Glutamatergic neuron (in vitro differentiated cells): ENCODE results near the gene LIMCH1. TPM values are rescaled to one million over a fixed set of nuclear protein-coding genes. Genes with fewer than 3 reads are reported as not detected.

Experiments
- DNase-seq: peaks from one replicate; pipeline ENCODE4 v3.0.0; 2022
- H3K27ac Mint-ChIP-seq: one replicate; pipeline ENCODE4 v1.8.0; 2020; ENCODE audit warnings: mild to moderate bottlenecking, mixed read lengths, inconsistent platforms; ENCODE audit not compliant: unreplicated experiment
- H3K27me3 Mint-ChIP-seq: one replicate; pipeline ENCODE4 v1.8.0; 2020; ENCODE audit warnings: mild to moderate bottlenecking, moderate library complexity, mixed read lengths, inconsistent platforms; ENCODE audit not compliant: unreplicated experiment
- H3K36me3 Mint-ChIP-seq: one replicate; pipeline ENCODE4 v1.8.0; 2020; ENCODE audit warnings: mild to moderate bottlenecking, mixed read lengths, inconsistent platforms; ENCODE audit not compliant: unreplicated experiment
- H3K4me1 Mint-ChIP-seq: one replicate; pipeline ENCODE4 v1.8.0; 2020; ENCODE audit warnings: mild to moderate bottlenecking, low read depth, mixed read lengths, inconsistent platforms; ENCODE audit not compliant: unreplicated experiment
- H3K4me3 Mint-ChIP-seq: one replicate; pipeline ENCODE4 v1.8.0; 2020; ENCODE audit warnings: mild to moderate bottlenecking, mixed read lengths, inconsistent platforms; ENCODE audit not compliant: unreplicated experiment
- H3K9me3 Mint-ChIP-seq: one replicate; pipeline ENCODE4 v1.8.0; 2020; ENCODE audit warnings: mild to moderate bottlenecking, moderate library complexity, mixed read lengths, inconsistent platforms; ENCODE audit not compliant: unreplicated experiment
- total RNA-seq: library from RNA; stranded (reverse); fragmentation: NEBNext Ultra II Directional; extraction: Animal tissue kit (Norgen Biotek cat#: 25700); gene quantifications from one replicate; pipeline ENCODE4 v1.2.1, GENCODE V29; 2021; ENCODE audit not compliant: unreplicated experiment
- TF ChIP-seq, protein P1 (sequence below): fragments of 200-600 bp; sonication (generic); IDR thresholded peaks from one replicate; pipeline ENCODE4 v1.5.0; 2021; ENCODE audit not compliant: partially characterized antibody, unreplicated experiment

LIMCH1 gene
- total RNA-seq, 1 donor from 2014 or later, result 22.5 TPM

DNA sequence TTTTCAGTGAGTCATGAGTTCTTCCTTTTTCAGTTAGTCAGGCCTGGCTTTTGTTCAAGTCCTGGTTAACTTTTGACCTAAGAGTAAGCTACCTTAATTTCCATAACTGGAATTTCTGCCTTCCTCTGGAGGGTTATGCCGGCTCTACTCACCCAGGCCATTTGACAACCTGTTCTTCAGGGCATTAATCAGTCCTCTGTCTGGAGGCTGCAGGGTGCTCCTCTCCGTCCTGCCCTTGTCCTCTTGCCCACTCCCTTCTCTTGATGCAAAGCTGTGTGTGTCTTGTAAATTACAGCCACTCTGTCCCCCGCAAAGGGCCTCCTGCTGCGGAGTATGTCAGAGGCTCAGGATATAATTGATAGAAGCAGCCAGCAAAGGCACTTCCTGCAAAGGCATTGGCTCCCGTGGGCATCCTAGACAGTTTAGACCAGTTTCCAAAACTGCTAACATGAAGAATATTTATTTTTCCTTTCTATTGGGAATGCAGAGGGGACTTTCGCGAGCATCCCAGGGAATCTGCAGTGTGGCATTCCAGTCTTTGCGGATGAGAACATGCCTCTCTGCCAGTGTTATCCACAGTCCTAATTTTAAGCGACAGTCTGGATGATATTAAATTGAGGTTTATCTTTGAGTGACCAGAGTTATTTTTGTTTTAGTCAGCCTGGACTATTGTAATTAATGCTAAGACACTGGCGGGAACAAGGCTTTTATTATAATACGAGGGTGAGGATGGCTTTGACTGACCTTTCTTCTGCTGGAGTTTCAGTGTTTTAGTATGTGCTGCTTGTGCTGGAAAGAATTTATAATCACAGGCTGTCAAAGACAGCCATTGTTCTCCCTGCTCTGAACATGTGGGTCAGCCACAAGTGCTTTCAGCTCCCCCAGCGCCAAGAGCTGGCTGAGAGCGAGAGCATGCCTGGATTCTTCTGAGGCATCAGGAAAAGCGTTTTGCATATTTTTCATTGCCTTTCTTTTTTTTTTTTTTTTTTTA, 74.2 kb downstream of the LIMCH1 start:
- Mint-ChIP-seq H3K4me3 (no peak overlapping the region), H3K27ac (no peak overlapping the region), H3K27me3 (peaks cover 1% of the 10 kb centered on the region), H3K4me1 (peaks cover 5% of the 10 kb centered on the region), H3K9me3 (no peaks in the 10 kb centered on the region), H3K36me3 (no peaks in the 10 kb centered on the region)
- TF ChIP-seq, protein P1, sequence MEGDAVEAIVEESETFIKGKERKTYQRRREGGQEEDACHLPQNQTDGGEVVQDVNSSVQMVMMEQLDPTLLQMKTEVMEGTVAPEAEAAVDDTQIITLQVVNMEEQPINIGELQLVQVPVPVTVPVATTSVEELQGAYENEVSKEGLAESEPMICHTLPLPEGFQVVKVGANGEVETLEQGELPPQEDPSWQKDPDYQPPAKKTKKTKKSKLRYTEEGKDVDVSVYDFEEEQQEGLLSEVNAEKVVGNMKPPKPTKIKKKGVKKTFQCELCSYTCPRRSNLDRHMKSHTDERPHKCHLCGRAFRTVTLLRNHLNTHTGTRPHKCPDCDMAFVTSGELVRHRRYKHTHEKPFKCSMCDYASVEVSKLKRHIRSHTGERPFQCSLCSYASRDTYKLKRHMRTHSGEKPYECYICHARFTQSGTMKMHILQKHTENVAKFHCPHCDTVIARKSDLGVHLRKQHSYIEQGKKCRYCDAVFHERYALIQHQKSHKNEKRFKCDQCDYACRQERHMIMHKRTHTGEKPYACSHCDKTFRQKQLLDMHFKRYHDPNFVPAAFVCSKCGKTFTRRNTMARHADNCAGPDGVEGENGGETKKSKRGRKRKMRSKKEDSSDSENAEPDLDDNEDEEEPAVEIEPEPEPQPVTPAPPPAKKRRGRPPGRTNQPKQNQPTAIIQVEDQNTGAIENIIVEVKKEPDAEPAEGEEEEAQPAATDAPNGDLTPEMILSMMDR, result no peak
- DNase-seq, result no peak

DNA sequence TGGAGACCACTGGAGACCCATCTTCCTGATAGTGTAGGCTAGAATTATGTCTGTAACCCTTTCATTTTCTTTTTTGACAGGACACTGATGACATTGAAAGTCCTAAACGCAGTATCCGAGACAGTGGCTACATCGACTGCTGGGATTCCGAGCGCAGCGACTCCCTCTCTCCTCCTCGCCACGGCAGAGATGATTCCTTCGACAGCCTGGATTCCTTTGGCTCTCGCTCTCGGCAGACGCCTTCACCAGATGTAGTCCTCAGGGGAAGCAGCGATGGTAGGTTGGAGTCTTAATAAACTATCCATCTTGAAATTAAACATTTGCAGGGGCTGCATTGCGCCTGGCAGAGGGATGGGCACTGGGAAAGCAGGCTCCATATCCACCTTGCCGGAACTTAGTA, 75.4 kb downstream of the LIMCH1 start:
- DNase-seq, result no peak
- Mint-ChIP-seq H3K4me1 (peaks cover 5% of the 10 kb centered on the region), H3K27ac (no peak overlapping the region), H3K36me3 (no peaks in the 10 kb centered on the region), H3K9me3 (no peaks in the 10 kb centered on the region), H3K4me3 (no peak overlapping the region), H3K27me3 (peaks cover 1% of the 10 kb centered on the region)
- TF ChIP-seq, protein P1, result no peak

DNA sequence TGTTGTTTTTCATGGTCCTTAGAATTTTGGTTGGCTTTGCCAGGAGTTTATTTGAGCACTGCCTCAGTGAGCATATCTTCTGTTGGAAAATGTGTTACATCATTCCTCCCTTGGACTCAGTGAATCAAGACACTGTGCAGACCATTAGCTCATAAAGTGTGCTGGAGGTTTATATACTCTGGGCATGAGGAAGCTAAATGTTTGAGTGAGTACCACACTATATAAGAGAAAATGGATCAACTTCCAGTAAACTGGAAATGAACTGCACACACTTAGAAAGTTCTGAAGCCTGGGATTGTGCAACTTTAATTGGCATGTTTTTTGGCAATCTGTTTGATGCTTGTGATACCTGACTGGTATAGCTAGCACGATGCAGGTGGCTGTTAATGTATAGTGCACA, 75.9 kb downstream of the LIMCH1 start:
- Mint-ChIP-seq H3K27ac (no peak overlapping the region), H3K9me3 (no peaks in the 10 kb centered on the region), H3K27me3 (peaks cover 1% of the 10 kb centered on the region), H3K4me3 (no peak overlapping the region), H3K36me3 (no peaks in the 10 kb centered on the region), H3K4me1 (peaks cover 5% of the 10 kb centered on the region)
- TF ChIP-seq, protein P1, result no peak
- no peak for DNase-seq

- Mint-ChIP-seq H3K4me3 (no peak overlapping the region), H3K4me1 (peaks cover 8% of the 10 kb centered on the region), H3K27ac (no peak overlapping the region), H3K36me3 (no peaks in the 10 kb centered on the region), H3K27me3 (peaks cover 1% of the 10 kb centered on the region), H3K9me3 (no peaks in the 10 kb centered on the region)
- TF ChIP-seq, protein P1, result no peak
- no peak for DNase-seq
These were observed 76.6 kb downstream of the LIMCH1 start for GRCh38 chr4:41614519-41614918.

GRCh38 chr4:41619161-41619560, 81.2 kb downstream of the LIMCH1 start:
- Mint-ChIP-seq H3K36me3 (no peaks in the 10 kb centered on the region), H3K4me3 (no peak overlapping the region), H3K9me3 (no peaks in the 10 kb centered on the region), H3K4me1 (peaks cover 8% of the 10 kb centered on the region), H3K27me3 (peaks cover 1% of the 10 kb centered on the region), H3K27ac (no peak overlapping the region)
- TF ChIP-seq, protein P1, result no peak
- DNase-seq, result no peak
